ENCODE data around the gene GNPDA1. TPM values are rescaled to one million over a fixed set of nuclear protein-coding genes. Genes with fewer than 3 reads are reported as not detected.
A peak's percentile ranks its signal among the peaks of the same experiment; 100 is the strongest.

GNPDA1 gene
- total RNA-seq, 1 donor from 2014 or later = 52.0 TPM

DNA sequence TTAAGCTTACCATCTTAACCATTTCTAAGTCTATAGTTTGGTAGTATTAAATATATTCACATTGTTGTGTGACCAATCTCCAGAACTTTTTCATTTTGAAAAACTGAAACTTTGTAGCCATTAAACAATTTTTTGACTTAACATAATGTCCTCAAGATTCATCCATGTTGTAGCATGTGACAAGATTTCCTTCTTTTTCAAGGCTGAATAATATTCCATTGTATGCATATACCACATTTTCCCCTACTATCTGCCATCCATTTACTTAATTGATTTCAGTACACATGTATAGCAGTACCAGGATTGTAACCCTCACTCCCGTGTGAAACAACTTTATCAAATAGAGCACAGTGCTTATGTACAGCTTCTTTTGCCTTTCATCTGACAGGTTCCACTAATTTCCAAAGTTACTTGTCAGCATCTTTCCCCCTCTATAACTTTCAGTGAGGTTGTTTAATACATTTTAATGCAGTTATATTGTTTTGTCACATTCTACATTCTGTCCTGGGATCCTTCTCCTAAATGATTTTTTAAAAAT lies 7.4 kb upstream of the GNPDA1 start:
- H3K27me3 Mint-ChIP-seq (ENCODE audit: unreplicated experiment) = peaks cover 2% of the 10 kb centered on the region
- peaks cover 6% of the 10 kb centered on the region for H3K9me3 Mint-ChIP-seq (ENCODE audit: unreplicated experiment)
- TF ChIP-seq CTCF (IDR thresholded peaks at IDR 0.05) = no peak
- H3K27ac Mint-ChIP-seq (ENCODE audit: unreplicated experiment) = no peak overlapping the region
- no peak for DNase-seq (ENCODE audit: extremely low spot score, unreplicated experiment)
- H3K4me1 Mint-ChIP-seq (ENCODE audit: unreplicated experiment) = peaks cover 15% of the 10 kb centered on the region
- H3K36me3 Mint-ChIP-seq (ENCODE audit: unreplicated experiment) = peaks cover 2% of the 10 kb centered on the region
- H3K4me3 Mint-ChIP-seq (ENCODE audit: unreplicated experiment) = no peak overlapping the region

- no peak for DNase-seq (ENCODE audit: extremely low spot score, unreplicated experiment)
- Mint-ChIP-seq H3K4me3 (ENCODE audit: unreplicated experiment) (no peak overlapping the region), H3K27me3 (ENCODE audit: unreplicated experiment) (peaks cover 2% of the 10 kb centered on the region), H3K36me3 (ENCODE audit: unreplicated experiment) (peaks cover 2% of the 10 kb centered on the region), H3K9me3 (ENCODE audit: unreplicated experiment) (peaks cover 6% of the 10 kb centered on the region), H3K27ac (ENCODE audit: unreplicated experiment) (no peak overlapping the region), H3K4me1 (ENCODE audit: unreplicated experiment) (peaks cover 18% of the 10 kb centered on the region)
- TF ChIP-seq CTCF (IDR thresholded peaks at IDR 0.05) = no peak
Observed at GRCh38 chr5:142017832-142018427, 5.1 kb upstream of the GNPDA1 start.

DNA sequence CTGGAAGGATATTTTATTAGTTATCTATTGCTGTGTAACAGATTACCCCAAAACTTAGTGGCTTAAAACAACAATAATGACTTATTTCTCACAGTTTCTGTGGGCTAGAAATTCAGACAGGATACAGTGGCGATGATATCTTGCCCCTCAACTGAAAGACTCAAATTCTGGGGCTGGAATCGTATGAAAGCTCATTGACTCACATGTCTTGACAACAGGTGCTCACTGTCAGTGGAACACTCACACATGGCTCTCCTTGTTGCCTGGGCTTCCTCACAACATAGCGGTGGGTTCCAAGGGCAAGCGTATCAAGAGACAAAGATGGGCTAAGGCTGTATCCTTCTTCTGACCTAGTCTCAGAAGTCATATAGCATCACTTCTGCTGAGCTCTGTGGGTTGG lies 3.7 kb upstream of the GNPDA1 start:
- Mint-ChIP-seq H3K4me3 (ENCODE audit: unreplicated experiment) (no peak overlapping the region), H3K27ac (ENCODE audit: unreplicated experiment) (no peak overlapping the region), H3K36me3 (ENCODE audit: unreplicated experiment) (peaks cover 2% of the 10 kb centered on the region), H3K27me3 (ENCODE audit: unreplicated experiment) (no peaks in the 10 kb centered on the region), H3K4me1 (ENCODE audit: unreplicated experiment) (peaks cover 25% of the 10 kb centered on the region), H3K9me3 (ENCODE audit: unreplicated experiment) (peaks cover 6% of the 10 kb centered on the region)
- no peak for DNase-seq (ENCODE audit: extremely low spot score, unreplicated experiment)
- TF ChIP-seq CTCF (IDR thresholded peaks at IDR 0.05) = no peak

- Mint-ChIP-seq H3K36me3 (ENCODE audit: unreplicated experiment) (peaks cover 2% of the 10 kb centered on the region), H3K4me1 (ENCODE audit: unreplicated experiment) (peaks cover 25% of the 10 kb centered on the region), H3K27ac (ENCODE audit: unreplicated experiment) (no peak overlapping the region), H3K4me3 (ENCODE audit: unreplicated experiment) (no peak overlapping the region), H3K27me3 (ENCODE audit: unreplicated experiment) (no peaks in the 10 kb centered on the region), H3K9me3 (ENCODE audit: unreplicated experiment) (peaks cover 6% of the 10 kb centered on the region)
- DNase-seq (ENCODE audit: extremely low spot score, unreplicated experiment) = no peak
- no peak for TF ChIP-seq CTCF (IDR thresholded peaks at IDR 0.05)
Observed at GRCh38 chr5:142015781-142016533, 3.1 kb upstream of the GNPDA1 start.

- Mint-ChIP-seq H3K27me3 (ENCODE audit: unreplicated experiment) (no peaks in the 10 kb centered on the region), H3K36me3 (ENCODE audit: unreplicated experiment) (no peaks in the 10 kb centered on the region), H3K4me1 (ENCODE audit: unreplicated experiment) (peaks cover 25% of the 10 kb centered on the region), H3K27ac (ENCODE audit: unreplicated experiment) (peak overlapping the region; percentile 47), H3K9me3 (ENCODE audit: unreplicated experiment) (peaks cover under 1% of the 10 kb centered on the region), H3K4me3 (ENCODE audit: unreplicated experiment) (no peak overlapping the region)
- peak; percentile 65 for TF ChIP-seq CTCF (IDR thresholded peaks at IDR 0.05)
- DNase-seq (ENCODE audit: extremely low spot score, unreplicated experiment) = no peak
Observed at GRCh38 chr5:142014911-142015584, 2.2 kb upstream of the GNPDA1 start.
